ENCODE measurements around the gene AKR1B15. TPM values are rescaled to one million over a fixed set of nuclear protein-coding genes. Genes with fewer than 3 reads are reported as not detected.

AKR1B15 gene
- polyA plus RNA-seq, 3 donors, result not detected

- no peak for DNase-seq
- no peak for TF ChIP-seq CTCF (IDR thresholded peaks at IDR 0.05)
- Histone ChIP-seq H3K36me3 (replicated peaks in 1 of 2; ENCODE audit: control insufficient read depth in 1 of 2, insufficient read depth in 2 of 2, low read length in 2 of 2) (no peaks in the 10 kb centered on the region), H3K9ac (ENCODE audit: insufficient read depth, low read length, poor library complexity, severe bottlenecking) (no peak overlapping the region), H3K27ac (ENCODE audit: low read depth in 1 of 2, low read length in 2 of 2) (no peak overlapping the region), H3K27me3 (ENCODE audit: control insufficient read depth in 2 of 2, insufficient read depth in 2 of 2, low read length in 2 of 2) (no peaks in the 10 kb centered on the region), H2AFZ (ENCODE audit: insufficient read depth, low read depth, low read length, poor library complexity, severe bottlenecking) (no peak overlapping the region), H3K79me2 (ENCODE audit: insufficient read depth, low read length) (no peaks in the 10 kb centered on the region), H3K4me1 (ENCODE audit: control insufficient read depth in 1 of 2, insufficient read depth in 2 of 2, low read length in 2 of 2) (peaks cover 8 to 9% of the 10 kb centered on the region in 2 donors), H3K9me3 (replicated peaks in 1 of 2; ENCODE audit: control insufficient read depth in 1 of 2, insufficient read depth in 1 of 2, low read length in 2 of 2) (peaks cover 5 to 6% of the 10 kb centered on the region in 2 donors), H4K20me1 (ENCODE audit: insufficient read depth, low read length) (no peaks in the 10 kb centered on the region), H3K4me2 (replicated peaks; ENCODE audit: extremely low read depth, low read length, poor library complexity, severe bottlenecking) (no peak overlapping the region), H3K4me3 (replicated peaks in 1 of 3; ENCODE audit: low read depth in 2 of 3, low read length in 3 of 3) (no peak overlapping the region)
- Mint-ChIP-seq H3K27me3 (ENCODE audit: low read depth in 3 of 3) (peaks cover 0 to 2% (median 1%) of the 10 kb centered on the region in 3 donors), H3K4me1 (peaks cover 9% of the 10 kb centered on the region), H3K9me3 (peaks cover 13 to 37% (median 21%) of the 10 kb centered on the region in 7 donors), H3K27ac (peak overlapping the region in 1 of 7 donors; percentile 16), H3K4me3 (no peak overlapping the region), H3K36me3 (peaks cover 2 to 4% of the 10 kb centered on the region in 2 donors)
- intact Hi-C loops (cut with micrococcal nuclease), result loop anchor here in 1 of 2 donors (10.0 kb wide), 1 partner anchor 80 kb away; no protein-coding TSS in a partner anchor
- WGBS (ENCODE audit: insufficient coverage), result no CpG with 5 or more reads among the region's 1 CpG
Measured at GRCh38 chr7:134594877-134595276, 46.0 kb downstream of the AKR1B15 start.

GRCh38 chr7:134599371-134599770 is 50.5 kb downstream of the AKR1B15 start:
- Histone ChIP-seq H3K9me3 (replicated peaks in 1 of 2; ENCODE audit: control insufficient read depth in 1 of 2, insufficient read depth in 1 of 2, low read length in 2 of 2) (no peaks in the 10 kb centered on the region), H3K36me3 (replicated peaks in 1 of 2; ENCODE audit: control insufficient read depth in 1 of 2, insufficient read depth in 2 of 2, low read length in 2 of 2) (no peaks in the 10 kb centered on the region), H3K27ac (ENCODE audit: low read depth in 1 of 2, low read length in 2 of 2) (no peak overlapping the region), H3K79me2 (ENCODE audit: insufficient read depth, low read length) (no peaks in the 10 kb centered on the region), H4K20me1 (ENCODE audit: insufficient read depth, low read length) (no peaks in the 10 kb centered on the region), H3K27me3 (ENCODE audit: control insufficient read depth in 2 of 2, insufficient read depth in 2 of 2, low read length in 2 of 2) (no peaks in the 10 kb centered on the region), H3K4me2 (replicated peaks; ENCODE audit: extremely low read depth, low read length, poor library complexity, severe bottlenecking) (no peak overlapping the region), H3K4me1 (ENCODE audit: control insufficient read depth in 1 of 2, insufficient read depth in 2 of 2, low read length in 2 of 2) (peaks cover 19 to 23% of the 10 kb centered on the region in 2 donors), H2AFZ (ENCODE audit: insufficient read depth, low read depth, low read length, poor library complexity, severe bottlenecking) (no peak overlapping the region), H3K4me3 (replicated peaks in 1 of 3; ENCODE audit: low read depth in 2 of 3, low read length in 3 of 3) (no peak overlapping the region), H3K9ac (ENCODE audit: insufficient read depth, low read length, poor library complexity, severe bottlenecking) (no peak overlapping the region)
- Mint-ChIP-seq H3K27me3 (ENCODE audit: low read depth in 3 of 3) (peaks cover 1 to 4% (median 2%) of the 10 kb centered on the region in 3 donors), H3K4me1 (peaks cover 25% of the 10 kb centered on the region), H3K27ac (no peak overlapping the region), H3K4me3 (no peak overlapping the region), H3K9me3 (peaks cover 4 to 25% (median 12%) of the 10 kb centered on the region in 7 donors), H3K36me3 (peaks cover 0 to 2% of the 10 kb centered on the region in 2 donors)
- no peak for DNase-seq
- 71% methylated on average over 2 of the region's 6 CpGs for WGBS (ENCODE audit: insufficient coverage)
- intact Hi-C loops (cut with micrococcal nuclease), result loop anchor here in 1 of 2 donors (10.0 kb wide), 1 partner anchor 85 kb away; no protein-coding TSS in a partner anchor
- TF ChIP-seq CTCF (IDR thresholded peaks at IDR 0.05), result no peak

All from CD14-positive monocyte (primary cell).